Stomach (tissue), 4 donors: ENCODE measurements around the gene MCC.

ENCODE experiments used
- EP300 ChIP-seq: sonication (generic); formaldehyde crosslinking; IDR thresholded peaks from one replicate; pipeline ENCODE4 v1.6.1; 2017; ENCODE audit warnings: antibody characterized with exemption
- POLR2A ChIP-seq, 4 donors: fragments of 450-650 bp; IDR thresholded peaks; one replicate each; pipeline ENCODE4 v1.6.1; 2016; ENCODE audit warnings: antibody characterized with exemption in 4 of 4, control low read depth in 2 of 4, mild to moderate bottlenecking in 1 of 4, moderate library complexity in 1 of 4
- POLR2AphosphoS5 ChIP-seq, 3 donors: sonication (generic); formaldehyde crosslinking; IDR thresholded peaks; one replicate each; pipeline ENCODE4 v1.6.1; 2016; ENCODE audit warnings: antibody characterized with exemption in 3 of 3
- TF ChIP-seq, protein P1 (sequence below), 7 experiments: fragments of 450-650 bp in 4 of 7; fragments of 200-600 bp in 3 of 7; sonication (generic) in 3 of 7; IDR thresholded peaks; one replicate each; pipeline ENCODE4 v1.5.1; 2016 to 2019; ENCODE audit warnings: antibody characterized with exemption in 7 of 7, control low read depth in 2 of 7, mild to moderate bottlenecking in 1 of 7

DNA sequence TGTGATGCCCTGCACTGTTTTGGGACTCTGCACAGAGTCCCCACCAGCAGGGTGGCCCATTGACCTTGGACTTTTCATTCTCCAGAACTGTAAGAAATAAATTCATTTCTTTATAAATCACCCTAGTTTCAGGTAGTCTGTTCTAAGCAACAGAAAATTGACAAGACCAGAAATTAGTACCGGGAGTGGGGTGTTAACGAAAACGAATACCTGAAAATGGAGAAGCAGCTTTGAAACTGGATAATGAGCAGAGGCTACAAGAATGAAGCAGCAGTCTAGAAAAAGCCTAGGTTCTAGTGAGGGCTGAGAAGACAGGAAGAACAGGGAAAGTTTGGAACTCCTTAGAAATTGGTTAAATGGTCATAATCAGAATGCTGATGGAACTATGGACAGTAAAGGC, 2.1 kb upstream of the MCC start:
- TF ChIP-seq POLR2A (IDR thresholded peaks at IDR 0.05) (no peak), POLR2AphosphoS5 (IDR thresholded peaks at IDR 0.05) (no peak), EP300 (no peak)
- TF ChIP-seq, protein P1, sequence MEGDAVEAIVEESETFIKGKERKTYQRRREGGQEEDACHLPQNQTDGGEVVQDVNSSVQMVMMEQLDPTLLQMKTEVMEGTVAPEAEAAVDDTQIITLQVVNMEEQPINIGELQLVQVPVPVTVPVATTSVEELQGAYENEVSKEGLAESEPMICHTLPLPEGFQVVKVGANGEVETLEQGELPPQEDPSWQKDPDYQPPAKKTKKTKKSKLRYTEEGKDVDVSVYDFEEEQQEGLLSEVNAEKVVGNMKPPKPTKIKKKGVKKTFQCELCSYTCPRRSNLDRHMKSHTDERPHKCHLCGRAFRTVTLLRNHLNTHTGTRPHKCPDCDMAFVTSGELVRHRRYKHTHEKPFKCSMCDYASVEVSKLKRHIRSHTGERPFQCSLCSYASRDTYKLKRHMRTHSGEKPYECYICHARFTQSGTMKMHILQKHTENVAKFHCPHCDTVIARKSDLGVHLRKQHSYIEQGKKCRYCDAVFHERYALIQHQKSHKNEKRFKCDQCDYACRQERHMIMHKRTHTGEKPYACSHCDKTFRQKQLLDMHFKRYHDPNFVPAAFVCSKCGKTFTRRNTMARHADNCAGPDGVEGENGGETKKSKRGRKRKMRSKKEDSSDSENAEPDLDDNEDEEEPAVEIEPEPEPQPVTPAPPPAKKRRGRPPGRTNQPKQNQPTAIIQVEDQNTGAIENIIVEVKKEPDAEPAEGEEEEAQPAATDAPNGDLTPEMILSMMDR (IDR thresholded peaks at IDR 0.05) = no peak
